GM18861 (cell line): Measurements from ENCODE around the gene FGF3.

Source experiments
- ATAC-seq: cut with Tn5 transposase; IDR thresholded peaks from one replicate; pipeline ENCODE4 v1.9.1; 2021; ENCODE audit not compliant: unreplicated experiment

Gene FGF3

DNA sequence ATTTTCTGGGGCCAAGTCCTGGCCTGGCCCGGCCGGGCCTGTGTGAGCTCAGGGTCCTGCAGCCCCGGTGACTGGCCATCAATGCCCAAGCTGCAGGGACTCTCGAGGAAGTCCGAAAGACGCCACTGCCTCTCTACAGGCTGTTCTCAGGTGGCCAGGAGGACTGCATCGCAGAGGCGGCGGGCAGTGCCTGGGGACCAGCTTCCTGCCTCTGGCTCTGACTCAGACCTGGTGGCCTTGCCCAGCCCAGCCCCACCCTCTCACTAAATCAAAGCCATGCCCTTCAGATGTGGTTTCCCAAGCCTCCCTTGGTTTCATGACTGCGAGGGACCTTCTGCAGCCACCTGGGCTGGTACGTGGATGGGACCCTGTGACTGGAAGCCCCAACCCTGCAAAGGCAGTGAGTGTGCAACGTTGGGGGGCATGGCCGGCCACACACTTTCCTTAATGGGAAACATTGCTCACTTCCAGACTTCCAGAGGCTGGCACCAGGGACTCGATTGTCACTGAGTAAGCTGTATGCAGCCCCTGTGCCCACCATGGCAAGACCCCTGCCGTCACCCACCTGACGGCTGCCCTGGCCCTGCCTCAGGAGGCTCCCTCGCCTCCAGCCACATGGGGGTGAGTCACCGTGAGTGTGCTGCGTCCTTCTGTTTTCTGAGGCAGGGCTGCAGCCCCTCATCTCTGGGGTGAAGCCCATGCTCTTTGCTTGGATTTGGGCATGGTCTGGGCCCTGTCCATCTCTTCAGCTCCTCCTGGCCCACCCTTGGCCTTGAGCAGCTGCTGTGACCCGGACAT is 6.0 kb upstream of the FGF3 start:
- ATAC-seq: no peak

DNA sequence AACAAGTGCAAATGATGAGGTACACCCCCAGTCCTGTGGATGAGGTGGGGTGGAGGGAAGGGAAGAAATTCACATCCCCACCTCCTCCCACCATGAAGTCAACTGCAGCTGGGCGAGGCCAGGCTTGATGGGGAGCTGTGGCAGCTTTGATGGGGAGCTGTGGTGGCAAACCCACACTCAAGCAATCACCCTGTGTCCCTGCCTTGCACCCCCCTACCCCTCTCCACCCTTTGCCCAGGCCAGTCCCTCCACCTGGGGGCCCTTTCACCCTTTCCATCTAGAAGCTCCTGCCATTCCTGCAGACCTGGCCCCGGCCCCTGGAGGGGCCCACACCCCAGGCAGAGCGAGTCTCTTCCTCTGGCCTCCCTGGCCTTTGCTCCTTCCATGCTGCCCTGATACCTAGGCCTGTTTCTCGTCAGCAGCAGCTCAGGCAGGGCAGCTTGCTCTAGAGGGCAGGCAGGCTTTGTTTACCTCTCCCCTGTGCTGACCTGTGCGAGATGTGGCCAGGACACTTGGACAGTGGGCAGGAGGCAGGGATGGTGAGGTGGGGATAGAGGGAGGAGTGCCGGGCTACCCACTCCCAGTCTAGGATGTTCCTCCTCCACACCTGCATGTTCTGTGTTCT is 4.5 kb upstream of the FGF3 start:
- ATAC-seq: no peak

DNA sequence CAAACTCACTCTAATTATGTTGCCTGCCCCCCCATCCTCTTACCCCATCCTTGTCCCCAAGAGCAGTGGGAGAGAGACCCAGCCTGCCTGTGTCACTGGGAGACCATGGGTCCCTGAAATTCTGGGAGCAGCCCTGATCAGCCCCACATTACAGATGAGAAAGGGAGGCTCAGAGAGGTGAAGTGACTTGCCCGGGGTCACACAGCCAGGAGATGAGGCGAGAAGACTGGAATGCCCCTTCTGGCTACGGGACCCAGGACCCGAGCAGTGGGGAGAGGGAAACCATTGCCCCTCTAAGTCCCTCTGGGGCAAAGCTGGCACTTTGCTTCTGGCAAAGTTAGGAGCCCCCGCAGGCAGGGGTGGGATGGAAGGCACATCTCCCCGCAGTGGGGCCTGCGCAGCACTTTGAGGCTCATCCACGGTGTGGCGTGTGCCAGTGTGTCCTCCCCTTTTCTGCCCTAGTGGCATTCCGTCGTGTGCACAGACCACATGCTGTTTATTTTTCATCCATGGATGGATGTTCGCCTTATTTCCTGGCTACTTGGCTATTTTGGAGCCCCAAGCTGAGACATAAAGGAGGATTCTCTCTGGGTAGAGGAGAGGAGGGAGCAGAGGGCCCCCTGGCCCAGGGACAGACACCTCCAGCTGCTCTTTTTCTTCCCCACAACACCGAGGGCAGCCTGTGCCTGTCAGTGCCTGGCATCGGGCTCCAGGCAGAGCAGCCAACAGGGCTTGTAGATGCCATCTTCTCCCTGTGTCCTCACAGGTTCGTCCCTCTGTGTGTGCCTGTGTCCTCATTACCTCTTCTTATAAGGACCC is 3.7 kb upstream of the FGF3 start:
- ATAC-seq: no peak

DNA sequence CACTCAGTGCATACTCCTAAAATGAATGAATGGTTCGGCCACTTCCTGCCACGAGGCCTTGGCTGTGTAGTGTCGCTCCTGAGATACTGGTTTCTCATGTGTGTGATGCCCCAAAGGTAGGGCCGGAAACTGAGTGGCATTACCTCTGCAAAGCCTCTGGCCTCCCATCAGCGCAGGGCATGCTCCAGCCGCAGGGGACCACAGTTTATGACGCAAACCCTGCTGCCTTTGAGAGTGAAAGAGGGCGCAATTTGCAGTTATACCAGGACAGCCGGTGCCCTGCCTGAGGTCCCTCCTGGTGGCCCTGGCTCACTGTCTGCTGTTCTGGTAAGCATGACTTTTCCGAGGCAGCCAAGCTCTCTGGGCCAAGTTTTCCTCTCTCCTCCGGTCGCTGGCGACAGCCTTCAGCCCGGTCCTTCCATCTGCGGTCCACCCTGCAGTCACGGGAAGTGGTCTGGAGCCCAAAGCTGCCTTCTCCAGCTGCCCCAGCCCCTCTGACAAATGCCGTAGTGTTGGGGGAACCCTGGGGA is 2.4 kb upstream of the FGF3 start:
- no peak for ATAC-seq

DNA sequence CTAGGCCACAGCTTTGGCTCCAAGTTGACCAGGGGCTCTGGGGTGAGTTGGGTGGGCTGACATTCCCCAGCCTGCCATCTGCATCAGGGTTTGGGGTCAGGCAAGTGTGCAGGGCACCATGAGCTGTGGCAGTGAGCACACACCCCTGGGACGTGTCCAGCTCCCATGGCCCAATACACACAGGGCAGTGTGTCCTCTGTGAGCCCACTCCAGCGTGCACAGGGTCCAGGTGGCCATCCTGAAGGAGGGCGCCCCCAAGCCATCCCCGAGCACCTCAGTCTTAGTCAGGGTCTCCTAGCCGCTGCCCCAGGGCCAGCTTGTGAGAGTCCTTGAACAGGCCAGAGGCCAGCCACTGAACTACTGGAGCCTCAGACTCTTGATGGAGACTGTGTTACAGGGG is 1.2 kb upstream of the FGF3 start:
- ATAC-seq: no peak

DNA sequence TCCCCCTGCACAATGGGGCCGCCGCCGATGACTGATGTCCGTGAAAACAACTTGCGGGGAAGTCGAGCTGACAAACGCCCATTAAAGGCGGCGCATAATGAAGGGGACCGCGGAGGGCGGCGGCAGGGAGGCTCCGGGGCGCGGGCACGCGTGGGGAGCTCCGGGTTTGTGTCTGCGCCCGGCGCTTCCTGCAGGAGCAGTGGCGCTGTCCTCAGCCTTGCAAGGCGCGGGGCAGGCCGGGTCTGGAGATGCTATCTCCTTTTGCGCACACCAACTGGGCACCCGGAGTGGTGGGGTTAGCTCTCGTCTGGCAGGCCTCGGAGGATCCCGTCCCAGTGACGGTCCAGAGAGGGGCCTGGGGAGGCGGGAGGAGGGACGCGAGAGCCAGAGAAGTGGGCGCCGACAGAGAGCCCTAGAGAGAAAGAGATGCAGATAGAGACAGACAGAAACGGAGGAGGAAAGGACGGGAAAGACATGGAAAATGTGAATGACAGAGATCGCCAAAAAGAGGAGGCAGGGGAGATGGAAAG is 390 bp upstream of the FGF3 start:
- no peak for ATAC-seq

DNA sequence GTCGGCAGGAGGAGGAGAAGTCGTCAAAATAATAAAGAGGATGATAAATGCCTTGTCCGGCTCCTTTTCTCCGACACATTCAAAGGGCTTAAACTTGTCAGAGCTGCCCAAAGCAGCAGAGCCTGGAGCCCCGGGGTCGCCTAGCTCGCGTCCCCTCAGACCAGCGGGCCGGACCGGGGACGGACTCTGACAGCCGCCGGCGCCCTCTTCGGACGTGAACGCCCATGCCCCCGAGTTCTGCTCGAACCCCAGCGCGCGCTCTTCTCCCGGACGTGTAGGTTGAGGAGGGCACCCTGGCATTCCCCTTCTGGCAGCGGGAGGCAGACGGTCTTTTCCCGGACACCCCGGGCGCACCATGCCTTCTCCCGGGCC is 999 bp downstream of the FGF3 start:
- ATAC-seq: no peak

DNA sequence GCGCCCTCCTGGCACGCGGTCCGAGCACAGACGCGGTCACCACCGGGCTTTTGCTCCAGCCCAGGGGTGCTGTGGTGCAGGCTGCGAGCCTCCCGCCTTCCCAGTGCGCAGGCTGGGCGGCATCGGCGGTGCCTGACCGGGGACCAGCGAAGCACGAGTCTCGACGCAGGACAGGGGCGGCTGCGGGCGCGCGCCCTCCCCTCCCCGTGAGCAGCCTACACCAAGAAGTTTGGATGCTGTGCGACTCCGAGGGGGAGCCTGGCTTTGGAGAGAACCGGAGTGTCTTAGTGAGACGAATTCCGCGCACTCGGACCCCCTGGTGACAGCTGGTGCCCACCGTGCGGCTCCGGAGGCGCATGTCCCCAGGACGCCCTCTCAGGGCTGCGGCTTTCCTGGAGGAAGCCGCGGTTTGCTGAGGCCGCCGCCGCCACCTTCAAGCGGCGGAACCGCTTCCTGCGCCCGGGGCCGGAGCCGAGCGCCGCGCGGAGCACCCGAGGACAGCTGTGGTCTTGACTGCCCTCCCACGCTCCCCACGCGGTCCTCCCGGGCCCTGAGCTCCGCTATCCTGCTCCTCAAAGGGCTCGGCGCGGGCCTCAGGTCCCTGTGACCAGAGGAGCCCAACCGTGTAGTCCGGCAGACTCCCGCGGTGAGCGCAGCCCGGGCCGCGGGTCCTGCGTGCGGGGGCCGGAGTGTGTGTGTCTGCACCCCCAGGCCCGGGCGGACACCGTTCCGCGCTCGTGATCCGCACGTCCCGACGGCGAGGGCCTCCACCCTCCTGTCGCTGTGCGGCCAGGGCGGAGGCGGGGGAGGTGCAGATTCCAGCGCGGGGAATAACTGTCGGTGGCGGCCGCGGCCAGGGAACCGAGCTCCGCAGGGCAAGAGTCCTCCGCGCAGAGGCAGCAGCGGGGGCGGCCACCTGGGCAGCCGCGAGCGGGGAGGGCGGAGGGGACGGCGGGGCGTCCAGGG is 1.7 kb downstream of the FGF3 start:
- no peak for ATAC-seq

DNA sequence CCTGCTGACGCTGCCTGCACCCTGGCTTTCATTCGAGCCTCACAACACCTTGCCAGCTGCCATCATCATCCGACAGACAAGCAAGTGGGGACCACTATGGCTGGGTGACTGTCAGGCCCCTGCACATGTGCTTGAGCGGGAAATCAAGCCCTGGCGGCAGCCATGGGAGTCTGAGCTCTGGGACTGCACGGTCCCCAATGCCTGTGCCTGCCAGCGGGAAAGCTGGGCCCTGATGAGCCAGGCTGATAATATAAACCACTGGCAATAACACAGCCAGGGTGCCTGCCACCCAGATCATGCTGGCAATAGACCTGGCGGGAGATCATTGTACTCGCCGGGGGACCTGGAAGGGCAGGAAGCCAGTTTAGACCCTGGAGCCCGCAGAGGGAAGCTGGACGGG is 2.5 kb downstream of the FGF3 start:
- no peak for ATAC-seq

DNA sequence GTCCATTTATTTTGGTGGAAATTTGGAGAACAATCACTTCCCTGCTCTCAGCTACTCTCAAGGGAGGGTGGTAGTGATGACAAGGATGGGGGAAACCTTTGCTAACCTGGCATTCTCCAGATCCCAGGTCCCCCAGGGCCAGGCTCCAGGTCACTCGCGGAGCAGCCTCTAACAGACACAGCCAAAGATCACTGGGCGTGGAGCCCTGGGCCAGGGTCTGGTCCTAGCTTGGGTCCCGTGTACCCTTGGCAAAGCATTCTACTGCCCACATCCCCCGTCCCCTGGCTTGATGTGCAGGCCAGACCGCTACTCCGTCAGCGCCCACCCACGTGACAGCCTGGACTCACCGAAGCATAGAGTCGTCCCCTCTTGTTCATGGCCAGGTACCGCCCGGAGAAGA is 3.2 kb downstream of the FGF3 start:
- no peak for ATAC-seq

DNA sequence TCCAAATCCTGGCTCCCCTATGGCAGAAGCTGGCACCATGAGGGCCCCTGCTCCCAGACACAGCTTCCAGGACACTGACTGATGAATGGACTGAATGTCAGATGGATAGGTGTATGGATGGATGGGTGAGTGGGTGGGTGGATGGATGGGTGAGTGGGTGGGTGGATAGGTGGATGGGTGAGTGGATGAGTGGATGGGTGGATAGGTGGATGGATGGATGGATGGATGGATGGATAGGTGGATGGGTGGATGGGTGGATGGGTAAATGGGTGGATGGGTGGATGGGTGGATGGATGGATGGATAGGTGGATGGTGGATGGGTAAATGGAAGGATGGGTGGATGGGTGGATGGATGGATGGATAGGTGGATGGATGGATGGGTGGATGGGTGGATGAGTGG is 4.3 kb downstream of the FGF3 start:
- no peak for ATAC-seq

DNA sequence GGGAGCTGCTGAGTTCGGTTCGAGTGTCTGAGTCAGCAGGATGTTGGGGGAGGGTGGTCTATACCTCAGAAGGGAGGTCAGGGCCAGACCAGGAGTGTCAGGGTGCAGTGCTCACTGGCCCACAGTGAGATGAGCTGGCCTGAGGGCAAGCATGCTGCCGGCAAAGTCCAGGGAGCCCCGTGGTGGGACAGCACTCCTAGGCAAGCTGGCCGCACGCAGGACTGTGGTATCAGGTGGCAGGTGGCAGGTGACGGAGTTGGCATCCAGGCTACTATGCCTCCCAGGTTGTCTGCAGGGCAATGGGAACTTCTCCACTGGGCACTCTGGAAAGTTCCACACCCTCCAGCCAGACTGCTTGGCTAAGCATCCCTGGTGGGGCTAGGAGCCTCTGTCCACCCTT is 4.8 kb downstream of the FGF3 start:
- ATAC-seq: no peak

DNA sequence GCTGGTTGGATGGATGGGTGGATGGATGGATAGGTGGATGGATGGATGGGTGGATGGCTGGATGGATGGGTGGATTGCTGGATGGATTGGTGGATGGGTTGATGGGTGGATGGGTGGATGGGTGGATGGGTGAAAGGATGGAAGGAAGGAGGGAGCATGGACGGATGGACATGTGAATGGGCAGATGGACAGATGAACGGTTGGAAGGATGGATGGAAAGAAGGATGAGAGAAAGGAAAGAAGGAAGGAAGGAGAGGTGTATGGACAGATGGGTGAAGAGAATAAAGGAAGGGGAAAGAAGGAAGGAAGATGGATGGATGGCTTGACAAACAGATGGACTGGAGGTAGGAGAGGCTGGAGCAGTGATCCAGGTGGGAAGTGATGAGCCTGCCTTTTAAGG is 5.4 kb downstream of the FGF3 start:
- no peak for ATAC-seq

DNA sequence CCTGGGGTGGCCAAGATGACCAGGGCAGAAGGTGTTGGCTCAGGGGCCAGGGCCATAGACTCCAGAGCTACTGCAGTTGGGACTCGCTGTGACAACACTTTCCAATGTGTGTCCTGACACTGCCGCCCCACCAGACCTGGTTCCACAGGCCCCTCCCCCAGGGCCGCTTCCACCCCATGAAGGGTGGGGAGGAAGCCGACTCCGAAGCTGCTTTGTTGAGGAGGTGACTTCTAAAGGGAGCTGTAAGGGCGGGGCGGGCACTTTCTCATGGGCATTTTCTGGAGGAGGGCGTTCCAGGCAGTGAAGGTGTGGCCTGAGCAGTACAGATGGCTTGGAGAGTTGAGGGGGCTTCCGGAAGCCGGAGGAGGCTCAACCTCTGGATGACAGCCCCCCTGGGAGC is 6.3 kb downstream of the FGF3 start:
- ATAC-seq: no peak

DNA sequence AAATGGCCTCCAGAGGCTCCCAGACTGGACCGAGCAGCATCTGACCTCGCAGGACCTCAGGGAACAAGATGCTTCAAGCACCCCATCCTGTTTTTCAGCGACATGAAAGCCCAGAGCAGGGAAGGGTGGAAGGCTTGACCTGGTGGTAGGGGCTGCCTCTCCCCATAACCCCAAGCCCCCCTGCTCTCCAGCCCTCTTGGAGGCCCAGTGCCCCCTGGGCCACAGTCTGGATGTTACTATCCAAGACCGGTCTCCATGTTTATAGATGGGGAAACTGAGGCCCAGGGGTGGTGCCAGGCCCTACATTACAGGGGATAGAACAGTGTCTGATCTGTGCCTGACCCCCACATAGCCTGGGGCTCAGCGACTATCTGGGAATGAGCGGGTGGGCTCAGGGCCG is 7.0 kb downstream of the FGF3 start:
- ATAC-seq: no peak

DNA sequence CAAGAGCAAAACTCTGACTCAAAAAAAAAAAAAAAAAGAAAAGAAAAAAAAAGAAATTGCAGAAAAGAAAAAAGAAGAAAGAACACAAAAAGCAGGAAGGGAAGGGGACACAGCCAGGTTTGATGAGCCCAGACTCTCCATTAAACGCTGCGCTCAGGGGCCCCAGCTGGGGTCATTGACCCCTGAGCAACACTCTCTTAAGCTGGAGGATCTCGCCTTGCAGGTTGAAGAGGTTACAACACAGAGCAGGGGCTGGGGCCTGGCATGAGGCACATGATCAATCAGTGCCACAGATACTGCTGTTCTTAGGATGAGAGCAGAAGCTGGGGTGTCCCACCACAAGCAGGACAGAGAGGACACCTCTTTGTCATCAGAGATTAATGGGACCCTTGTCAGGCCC is 7.8 kb downstream of the FGF3 start:
- ATAC-seq: no peak

DNA sequence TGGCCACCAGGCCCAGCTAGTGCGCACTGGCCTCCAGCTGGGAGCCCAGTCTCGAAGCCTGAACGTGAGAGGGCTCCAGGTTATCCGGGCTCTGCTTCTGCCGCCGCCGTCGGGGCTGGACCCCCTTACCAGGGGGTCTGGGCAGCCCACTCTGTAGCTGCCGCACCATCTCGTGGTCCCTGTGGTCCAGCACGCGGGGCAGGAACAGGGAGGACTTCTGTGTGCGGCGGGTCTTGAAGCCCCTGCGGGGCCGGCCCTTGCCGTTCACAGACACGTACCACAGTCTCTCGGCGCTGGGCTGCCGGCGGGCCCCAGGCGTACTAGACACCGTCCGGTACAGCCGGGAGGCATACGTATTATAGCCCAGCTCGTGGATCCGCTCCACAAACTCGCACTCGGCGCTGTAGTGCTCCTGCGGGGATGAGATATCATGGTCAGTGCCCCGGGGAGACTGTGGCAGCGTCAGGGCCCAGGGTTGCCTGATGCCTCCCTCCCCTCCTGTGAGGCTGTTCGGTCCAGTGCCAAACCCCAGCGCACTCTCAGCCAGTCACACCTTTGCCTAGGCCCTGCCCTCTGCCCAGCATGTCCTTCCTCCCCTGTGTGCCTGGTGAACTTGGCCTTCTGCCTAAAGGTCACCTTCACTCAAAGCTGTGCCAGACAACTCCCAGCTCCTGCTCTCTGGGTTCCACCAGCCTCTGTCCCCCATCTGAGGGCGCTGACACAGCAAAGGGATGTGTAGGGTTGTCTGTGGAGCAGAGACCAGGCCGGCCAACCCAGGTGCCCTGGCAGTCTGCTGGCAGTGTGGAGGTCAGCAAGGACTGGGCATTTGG is 8.7 kb downstream of the FGF3 start:
- no peak for ATAC-seq

DNA sequence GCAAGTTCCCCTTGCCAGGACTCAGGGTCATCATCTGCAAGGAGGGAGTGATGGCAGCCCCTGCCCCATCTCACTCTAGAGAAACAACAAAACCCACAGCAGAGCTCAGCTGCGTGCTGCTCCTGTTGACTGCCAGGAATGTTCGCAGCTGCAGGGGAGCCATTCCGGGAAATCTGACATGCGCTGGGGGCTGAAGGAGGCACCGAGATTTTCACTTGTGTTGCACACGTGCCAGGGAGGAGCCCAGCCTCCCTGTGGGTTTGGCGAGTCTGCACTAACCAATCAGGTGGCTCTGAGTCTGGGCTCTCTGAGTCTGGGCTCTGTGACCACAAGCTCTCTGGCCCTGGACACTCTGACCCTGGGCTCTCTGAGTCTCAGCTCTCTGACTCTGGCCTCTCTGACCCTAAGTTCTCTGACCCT is 10.5 kb downstream of the FGF3 start:
- ATAC-seq: no peak

DNA sequence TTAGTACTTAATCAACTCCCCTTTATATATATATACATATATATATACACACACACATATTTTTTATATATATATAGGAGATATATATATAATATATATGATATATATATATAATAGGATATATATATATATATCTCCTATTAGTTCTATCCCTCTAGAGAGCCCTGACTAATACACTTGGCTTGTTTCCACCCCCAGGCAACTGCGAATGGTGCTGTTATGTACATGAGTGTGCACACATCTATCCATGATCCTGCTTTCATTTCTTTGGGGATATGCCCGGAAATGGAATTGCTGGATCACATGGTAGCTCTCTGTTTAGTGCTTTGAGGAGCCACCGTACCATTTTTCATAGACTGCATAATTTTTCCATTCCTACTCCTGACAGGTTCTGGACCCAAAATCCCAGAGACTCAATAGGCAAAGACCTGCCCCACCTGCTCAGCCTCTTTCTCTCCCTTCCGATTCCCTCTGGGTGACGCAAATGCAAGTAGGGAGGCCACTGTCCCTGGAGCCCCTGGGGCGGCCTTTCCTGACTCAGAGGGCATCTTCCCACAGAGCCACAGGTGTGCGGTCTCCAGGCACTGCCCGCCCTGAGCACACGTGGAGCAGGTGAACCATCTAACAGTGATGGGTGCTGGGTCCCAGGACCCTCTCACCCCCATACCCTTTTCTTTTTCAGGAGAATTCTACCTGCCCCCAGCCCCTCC is 12.0 kb downstream of the FGF3 start:
- ATAC-seq: no peak
